ENCODE measurements around the gene LMNA. TPM values are rescaled to one million over a fixed set of nuclear protein-coding genes. Genes with fewer than 3 reads are reported as not detected.

Gene LMNA
- total and polyA plus RNA-seq, 2 donors (not counting 1 experiment from before 2014, with no cell fraction given): 19.4 to 28.7 TPM

DNA sequence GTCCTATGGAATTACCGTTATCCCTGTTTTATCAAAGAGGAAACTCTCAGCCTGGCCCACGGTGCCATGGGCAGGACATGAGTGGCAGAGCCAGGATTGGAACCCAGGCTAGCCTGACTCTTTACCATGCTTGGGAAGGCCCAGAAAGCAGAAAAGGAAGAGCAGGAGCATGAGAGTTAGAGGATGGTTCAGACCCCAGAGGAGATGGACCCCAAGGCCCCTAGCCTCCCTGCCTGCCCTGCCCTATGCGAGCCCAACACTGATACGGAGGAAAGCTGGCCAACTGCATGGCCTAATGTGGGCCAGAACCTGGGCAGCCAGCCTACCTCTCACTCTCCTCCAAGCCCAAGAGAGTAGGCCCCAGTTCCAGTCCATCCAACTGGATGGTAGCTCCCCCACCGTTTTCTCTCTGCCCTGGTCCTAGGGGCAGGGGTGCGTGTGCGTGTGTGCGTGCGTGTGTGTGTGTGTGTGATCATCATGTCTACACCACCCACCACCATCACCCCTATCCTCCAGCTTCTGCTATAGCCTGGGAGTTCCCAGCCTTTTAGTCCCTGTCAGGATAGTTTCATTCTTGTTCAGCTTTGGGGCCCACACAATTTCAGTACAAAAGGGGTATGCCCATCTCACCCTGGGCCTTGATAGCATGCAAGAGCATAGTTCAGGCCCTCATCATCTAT is 16.9 kb upstream of the LMNA start:
- Histone ChIP-seq H3K27me3 (replicated peaks in 1 of 4; ENCODE audit: control extremely low read depth in 1 of 4, control insufficient read depth in 3 of 4, insufficient read depth in 4 of 4, low read length in 3 of 4) (peaks cover 0 to 5% (median 0%) of the 10 kb centered on the region in 4 experiments), H3K36me3 (replicated peaks in 1 of 2; ENCODE audit: control extremely low read depth in 1 of 2, control insufficient read depth in 1 of 2, extremely low read depth in 1 of 2, insufficient read depth in 2 of 2, low read length in 1 of 2) (no peaks in the 10 kb centered on the region), H3K4me3 (ENCODE audit: control extremely low read depth in 1 of 5, extremely low read depth in 1 of 5, insufficient read depth in 1 of 5, low read depth in 2 of 5, low read length in 4 of 5) (no peak overlapping the region), H3K9me3 (ENCODE audit: control extremely low read depth in 1 of 3, control insufficient read depth in 2 of 3, insufficient read depth in 1 of 3, low read length in 2 of 3) (peaks cover 0 to 3% (median 0%) of the 10 kb centered on the region in 3 donors), H4K20me1 (ENCODE audit: control insufficient read depth, insufficient read depth, low read length, poor library complexity, severe bottlenecking) (no peaks in the 10 kb centered on the region), H3K79me2 (ENCODE audit: control insufficient read depth, insufficient read depth, low read length) (no peaks in the 10 kb centered on the region), H2AFZ (ENCODE audit: insufficient read depth, low read depth, low read length, poor library complexity, severe bottlenecking) (no peak overlapping the region), H3K4me2 (replicated peaks; ENCODE audit: low read depth, low read length, poor library complexity, severe bottlenecking) (peak overlapping the region; percentile 81), H3K4me1 (ENCODE audit: control insufficient read depth in 2 of 2, insufficient read depth in 2 of 2, low read length in 2 of 2) (peaks cover 23 to 24% of the 10 kb centered on the region in 2 donors), H3K27ac (ENCODE audit: low read length in 2 of 2) (peak overlapping the region; percentile 39 to 93), H3K9ac (ENCODE audit: low read length) (peak overlapping the region; percentile 61)
- intact Hi-C loops (cut with micrococcal nuclease): loop anchor here (1.0 to 2.0 kb wide), 3 partner anchors 9 to 407 kb away; partner anchors contain the start of gene PMF1
- no peak for TF ChIP-seq CTCF (IDR thresholded peaks at IDR 0.05)
- ChIA-PET POLR2A (interaction anchor here (0.6 to 5.2 kb wide), 10 partner anchors 8 to 127 kb away, joined by 3 to 29 read pairs (median 4); partner anchors contain the start of gene LMNA), CTCF (interaction anchor here (0.9 to 23.7 kb wide), 16 partner anchors 10 to 221 kb away, joined by 3 to 970 read pairs (median 6); partner anchors contain the start of genes LMNA, MEX3A, PMF1 and SMG5)
- H3K4me3 Mint-ChIP-seq: peak overlapping the region; percentile 72
- peak; percentile 53 for DNase-seq
- H3K4me1 Mint-ChIP-seq: peaks cover 31% of the 10 kb centered on the region
- ATAC-seq (ENCODE audit: low read depth): no peak
- H3K9me3 Mint-ChIP-seq (ENCODE audit: insufficient read depth): no peaks in the 10 kb centered on the region
- peak overlapping the region; percentile 95 for H3K27ac Mint-ChIP-seq
- WGBS (ENCODE audit: insufficient coverage): 58% methylated on average over 4 of the region's 9 CpGs
- H3K27me3 Mint-ChIP-seq: no peaks in the 10 kb centered on the region

GRCh38 chr1:156098784-156099183 is 15.7 kb upstream of the LMNA start:
- Mint-ChIP-seq H3K4me1 (peaks cover 42% of the 10 kb centered on the region), H3K4me3 (no peak overlapping the region), H3K27me3 (no peaks in the 10 kb centered on the region), H3K27ac (peak overlapping the region; percentile 95), H3K9me3 (ENCODE audit: insufficient read depth) (no peaks in the 10 kb centered on the region)
- TF ChIP-seq CTCF (IDR thresholded peaks at IDR 0.05): no peak
- TF ChIP-seq EZH2 (IDR thresholded peaks at IDR 0.05; ENCODE audit: borderline replicate concordance, insufficient read depth, low read depth, low read length, poor library complexity, severe bottlenecking): no peak
- CTCF ChIA-PET: interaction anchor here (0.6 to 23.7 kb wide), 6 partner anchors 8 to 160 kb away, joined by 3 to 970 read pairs (median 4); partner anchors contain the start of gene LMNA
- no peaks in the 10 kb centered on the region for H3K79me2 ChIP-seq (ENCODE audit: control insufficient read depth, insufficient read depth, low read length)
- POLR2A ChIA-PET: interaction anchor here (5.2 kb wide), 1 partner anchor 16 kb away, joined by 29 read pairs; the partner anchor contains the start of gene LMNA
- intact Hi-C loops (cut with micrococcal nuclease): no loop called here
- peak overlapping the region in 1 of 2 donors; percentile 93 for H3K27ac ChIP-seq (ENCODE audit: low read length in 2 of 2)
- no peaks in the 10 kb centered on the region for H3K36me3 ChIP-seq (replicated peaks in 1 of 2; ENCODE audit: control extremely low read depth in 1 of 2, control insufficient read depth in 1 of 2, extremely low read depth in 1 of 2, insufficient read depth in 2 of 2, low read length in 1 of 2)
- DNase-seq (no peak), ATAC-seq (ENCODE audit: low read depth) (no peak)
- no peak overlapping the region for H3K4me2 ChIP-seq (replicated peaks; ENCODE audit: low read depth, low read length, poor library complexity, severe bottlenecking)
- H3K4me1 ChIP-seq (ENCODE audit: control insufficient read depth in 2 of 2, insufficient read depth in 2 of 2, low read length in 2 of 2): peaks cover 30 to 35% of the 10 kb centered on the region in 2 donors
- 100% methylated on average over 2 of the region's 2 CpGs for WGBS (ENCODE audit: insufficient coverage)
- peaks cover 0 to 5% (median 0%) of the 10 kb centered on the region in 4 experiments for H3K27me3 ChIP-seq (replicated peaks in 1 of 4; ENCODE audit: control extremely low read depth in 1 of 4, control insufficient read depth in 3 of 4, insufficient read depth in 4 of 4, low read length in 3 of 4)
- no peak overlapping the region for H3K9ac ChIP-seq (ENCODE audit: low read length)
- H2AFZ ChIP-seq (ENCODE audit: insufficient read depth, low read depth, low read length, poor library complexity, severe bottlenecking): no peak overlapping the region
- H3K4me3 ChIP-seq (ENCODE audit: control extremely low read depth in 1 of 5, extremely low read depth in 1 of 5, insufficient read depth in 1 of 5, low read depth in 2 of 5, low read length in 4 of 5): no peak overlapping the region
- peaks cover 0 to 3% (median 0%) of the 10 kb centered on the region in 3 donors for H3K9me3 ChIP-seq (ENCODE audit: control extremely low read depth in 1 of 3, control insufficient read depth in 2 of 3, insufficient read depth in 1 of 3, low read length in 2 of 3)
- no peaks in the 10 kb centered on the region for H4K20me1 ChIP-seq (ENCODE audit: control insufficient read depth, insufficient read depth, low read length, poor library complexity, severe bottlenecking)
